GM12891 (cell line): ENCODE measurements around the gene MSI2.

Experiments used
- DNase-seq: peaks from one replicate; pipeline ENCODE4 v3.0.0; 2011; ENCODE audit warnings: low spot score; ENCODE audit not compliant: insufficient read length
- FAIRE-seq: peaks from 2 replicates; lab custom pipeline; 2011; peaks lifted over from hg19 to GRCh38; lab: Jason Lieb, UNC
- PAX5 ChIP-seq: IDR thresholded peaks from 2 replicates; pipeline ENCODE4 v1.6.1; 2011; ENCODE audit warnings: low read length, moderate library complexity, mild to moderate bottlenecking; ENCODE audit not compliant: insufficient read depth, severe bottlenecking
- POLR2A ChIP-seq: IDR thresholded peaks from 2 replicates; pipeline ENCODE4 v1.6.1; 2011; ENCODE audit warnings: low read depth, low read length, control low read depth
- POLR2AphosphoS5 ChIP-seq: IDR thresholded peaks from 2 replicates; pipeline ENCODE4 v1.6.1; 2011; ENCODE audit warnings: low read depth, low read length, control low read depth
- POU2F2 ChIP-seq: IDR thresholded peaks from 2 replicates; pipeline ENCODE4 v1.6.1; 2011; ENCODE audit warnings: low read depth, mild to moderate bottlenecking, control low read depth, low read length, moderate library complexity
- SPI1 ChIP-seq: IDR thresholded peaks from 2 replicates; pipeline ENCODE4 v1.6.1; 2011; ENCODE audit warnings: low read depth, low read length, control low read depth
- TAF1 ChIP-seq: IDR thresholded peaks from 2 replicates; pipeline ENCODE4 v1.6.1; 2011; ENCODE audit warnings: low read depth, low read length, control low read depth

MSI2 gene

GRCh38 chr17:57408071-57408811, 151.9 kb downstream of the MSI2 start:
- TF ChIP-seq POLR2AphosphoS5 (no peak), PAX5 (no peak), SPI1 (0 out of 2 replicates have a peak, but pooled peaks have one; percentile 5), POU2F2 (peak; percentile 82), TAF1 (no peak), POLR2A (no peak)
- DNase-seq (peak; percentile 52), FAIRE-seq (peak; percentile 80)

- TF ChIP-seq POLR2A (no peak), TAF1 (no peak), SPI1 (no peak), PAX5 (no peak), POLR2AphosphoS5 (no peak), POU2F2 (no peak)
- FAIRE-seq: no peak
- no peak for DNase-seq
These were observed 153.8 kb downstream of the MSI2 start for GRCh38 chr17:57410169-57410568.

- FAIRE-seq: no peak
These were observed 156.3 kb downstream of the MSI2 start for GRCh38 chr17:57412520-57413096.

GRCh38 chr17:57413848-57414651, 157.7 kb downstream of the MSI2 start:
- no peak for DNase-seq
- TF ChIP-seq PAX5 (no peak), POLR2AphosphoS5 (no peak), POLR2A (no peak), POU2F2 (no peak), SPI1 (no peak), TAF1 (no peak)
- no peak for FAIRE-seq

More at GRCh38 chr17:57412520-57413096, 156.3 kb downstream of the MSI2 start:
- TF ChIP-seq PAX5 (no peak), SPI1 (no peak), POLR2A (no peak), POU2F2 (no peak), POLR2AphosphoS5 (no peak)
- DNase-seq: no peak

GRCh38 chr17:57415751-57416207, 159.5 kb downstream of the MSI2 start:
- TF ChIP-seq PAX5: no peak
- no peak for TF ChIP-seq POLR2A
- TF ChIP-seq POLR2AphosphoS5: no peak
- TF ChIP-seq POU2F2: no peak
- TF ChIP-seq SPI1: no peak
- TF ChIP-seq TAF1: no peak
- no peak for FAIRE-seq
- no peak for DNase-seq

GRCh38 chr17:57416369-57416768, 160.0 kb downstream of the MSI2 start:
- DNase-seq: no peak
- no peak for FAIRE-seq

GRCh38 chr17:57417956-57418355, 161.6 kb downstream of the MSI2 start:
- FAIRE-seq: peak; percentile 28
- no peak for DNase-seq
- TF ChIP-seq POLR2A (no peak), TAF1 (no peak), PAX5 (no peak), POLR2AphosphoS5 (no peak), SPI1 (no peak)

More at GRCh38 chr17:57416369-57416768, 160.0 kb downstream of the MSI2 start:
- TF ChIP-seq TAF1 (no peak), POU2F2 (no peak)

GRCh38 chr17:57418463-57419246, 162.3 kb downstream of the MSI2 start:
- no peak for DNase-seq
- TF ChIP-seq POU2F2: no peak
- TF ChIP-seq SPI1: no peak
- TF ChIP-seq PAX5: no peak
- TF ChIP-seq POLR2AphosphoS5: no peak
- TF ChIP-seq POLR2A: no peak
- TF ChIP-seq TAF1: no peak
- peak; percentile 47 for FAIRE-seq

GRCh38 chr17:57419940-57420550, 163.7 kb downstream of the MSI2 start:
- TF ChIP-seq POLR2AphosphoS5 (no peak), POLR2A (no peak), SPI1 (no peak), PAX5 (no peak), POU2F2 (no peak), TAF1 (no peak)
- FAIRE-seq (no peak), DNase-seq (no peak)
